Neuron (in vitro differentiated cells): Measurements from ENCODE around the gene GNG8.

Experiments used
- H2AFZ ChIP-seq: one replicate; pipeline ENCODE4 v1.6.1; 2013; ENCODE audit warnings: low read depth, mild to moderate bottlenecking, inconsistent platforms, low read length, moderate library complexity
- H3K27me3 ChIP-seq: one replicate; pipeline ENCODE4 v1.6.1; 2013; ENCODE audit warnings: low read length; ENCODE audit not compliant: insufficient read depth
- H3K36me3 ChIP-seq: one replicate; pipeline ENCODE4 v1.6.1; 2013; ENCODE audit warnings: low read length; ENCODE audit not compliant: insufficient read depth
- H3K4me1 ChIP-seq: one replicate; pipeline ENCODE4 v1.6.1; 2013; ENCODE audit warnings: low read length; ENCODE audit not compliant: insufficient read depth
- H3K4me3 ChIP-seq: 2 replicates; pipeline ENCODE4 v1.5.1; 2013; ENCODE audit warnings: mild to moderate bottlenecking, low read length, moderate library complexity
- H3K9me3 ChIP-seq: one replicate; pipeline ENCODE4 v1.6.1; 2013; ENCODE audit warnings: low read length

Gene GNG8

DNA sequence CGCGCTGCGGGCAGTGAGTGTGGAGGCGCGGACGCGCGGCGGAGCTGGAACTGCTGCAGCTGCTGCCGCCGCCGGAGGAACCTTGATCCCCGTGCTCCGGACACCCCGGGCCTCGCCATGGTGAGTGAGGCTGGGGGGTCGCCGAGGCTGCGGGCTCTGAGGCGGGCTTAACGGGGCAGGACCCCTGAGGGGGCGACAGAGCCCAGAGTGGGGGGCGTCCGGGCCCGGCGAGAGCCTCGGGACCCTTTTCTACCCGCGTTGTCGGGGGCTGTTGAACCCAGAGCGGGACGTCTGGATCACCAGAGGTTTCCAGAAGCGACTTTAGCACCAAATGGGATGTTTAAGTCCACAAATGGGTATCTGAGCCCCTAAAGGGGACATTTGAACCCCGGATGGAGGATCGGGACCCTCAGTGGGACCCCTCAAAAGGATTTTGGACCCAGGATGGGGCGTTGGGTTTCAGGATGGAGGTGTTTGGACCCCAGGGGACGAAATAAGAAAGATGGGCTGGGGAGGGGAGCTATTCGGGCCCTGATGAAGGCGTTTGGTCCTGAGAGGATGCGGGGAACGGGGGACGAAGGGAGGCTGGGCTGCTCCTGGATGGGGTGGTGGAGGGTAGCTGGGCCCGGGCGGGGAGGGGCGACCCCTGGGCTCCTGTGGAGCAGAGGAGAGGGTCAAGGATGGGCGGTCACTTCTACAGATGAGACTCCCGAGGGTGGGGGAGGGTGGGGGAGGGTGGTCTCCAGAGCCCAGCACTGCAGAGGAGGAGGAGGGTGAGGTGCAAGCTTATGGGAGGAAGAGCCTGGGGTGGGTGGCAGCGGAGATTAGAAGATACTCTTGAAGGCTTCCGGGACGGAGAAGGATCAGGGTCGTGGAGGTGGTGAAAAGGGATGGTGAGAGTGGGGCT is 34.4 kb downstream of the GNG8 start, which contains the start of gene CALM3:
Gene CALM3 (plus strand): TSS at position 13 of the 907 bp plus-strand sequence. CDS start 105 bp downstream, at position 118.
- peak within 1 kb of the TSS; percentile 82 for H2AFZ ChIP-seq
- no peaks in the 10 kb centered on the region for H3K27me3 ChIP-seq
- H3K4me1 ChIP-seq: peaks cover 18% of the 10 kb centered on the region
- H3K4me3 ChIP-seq: peak within 1 kb of the TSS; percentile 99
- peaks cover 5% of the 10 kb centered on the region for H3K9me3 ChIP-seq
- peaks cover 14% of the 10 kb centered on the region for H3K36me3 ChIP-seq

DNA sequence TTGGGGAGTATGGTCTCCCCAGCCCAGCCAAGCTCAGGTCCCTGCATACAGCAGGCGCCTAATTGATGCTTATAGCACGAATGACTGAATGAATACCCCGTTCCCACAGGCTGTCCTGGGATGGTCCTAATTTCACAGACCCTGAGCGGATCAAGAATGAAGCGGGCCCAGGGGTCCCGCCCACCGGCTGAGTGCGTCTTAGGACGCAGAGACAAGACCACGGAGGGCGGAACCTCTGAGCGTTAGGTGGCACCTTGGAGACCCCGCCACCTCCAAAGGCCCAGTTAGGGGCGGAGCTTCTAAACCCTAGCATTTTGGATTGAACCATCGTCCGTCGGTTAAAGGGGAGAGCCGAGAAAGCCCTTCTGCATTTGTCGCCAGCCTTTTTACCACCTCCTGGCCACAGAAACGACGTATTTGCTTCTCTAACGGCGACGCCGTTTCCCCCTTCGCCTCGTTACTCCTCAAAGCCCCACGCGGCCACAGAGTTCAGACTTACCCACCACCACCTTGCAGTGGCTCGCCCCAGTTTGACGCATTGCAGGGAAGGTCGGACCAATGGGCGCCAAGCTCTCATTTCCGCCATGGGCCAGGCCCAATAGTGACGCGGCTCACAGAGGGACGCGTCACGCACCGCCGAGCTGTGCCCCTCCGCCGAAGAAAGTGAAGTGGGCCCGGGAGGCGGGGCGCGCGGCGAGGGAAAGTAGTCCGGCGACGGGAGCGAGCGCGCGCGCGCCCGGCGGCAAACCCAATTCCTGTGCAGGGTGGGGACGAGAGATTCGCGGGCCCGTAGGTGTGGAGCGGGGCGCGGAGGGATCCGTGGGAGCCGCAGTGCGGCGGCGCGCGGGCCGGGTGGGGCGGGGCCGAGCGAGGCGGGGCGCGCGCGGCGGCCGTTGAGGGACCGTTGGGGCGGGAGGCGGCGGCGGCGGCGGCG is 35.4 kb downstream of the GNG8 start:
- peaks cover 18% of the 10 kb centered on the region for H3K4me1 ChIP-seq
- peaks cover 5% of the 10 kb centered on the region for H3K36me3 ChIP-seq
- peaks cover 5% of the 10 kb centered on the region for H3K9me3 ChIP-seq
- no peaks in the 10 kb centered on the region for H3K27me3 ChIP-seq
- peak overlapping the region; percentile 99 for H3K4me3 ChIP-seq
- peak overlapping the region; percentile 57 for H2AFZ ChIP-seq

DNA sequence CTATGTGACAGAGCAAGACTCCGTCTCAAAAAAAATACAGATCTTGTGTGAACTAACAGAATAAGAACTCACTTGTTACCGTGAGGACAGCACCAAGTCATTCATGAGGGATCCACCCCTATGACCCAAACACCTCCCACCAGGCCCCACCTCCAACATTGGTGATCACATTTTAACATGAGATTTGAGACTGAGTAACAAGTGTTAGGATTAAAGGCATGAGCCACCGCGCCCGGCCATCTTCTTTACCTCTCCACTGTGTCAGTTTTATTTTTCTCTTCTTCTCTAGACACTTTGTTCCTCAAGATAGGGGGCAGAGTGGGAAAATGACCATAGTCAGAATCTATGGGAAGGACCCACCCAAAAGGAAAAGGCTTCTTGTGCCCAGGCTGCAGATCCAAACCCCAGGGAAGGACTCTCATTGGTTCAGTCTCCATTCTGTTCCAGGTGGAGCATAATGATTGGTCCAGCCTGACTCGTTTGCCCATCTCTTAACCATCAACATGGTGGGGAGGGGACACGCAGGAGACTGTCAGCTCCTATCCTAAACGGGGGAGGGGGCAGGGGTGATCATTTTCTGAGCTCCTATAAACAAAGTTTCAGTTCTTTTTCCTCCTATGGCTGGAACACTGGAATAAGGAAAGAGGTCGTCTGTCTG is 36.2 kb downstream of the GNG8 start:
- peaks cover 5% of the 10 kb centered on the region for H3K9me3 ChIP-seq
- no peaks in the 10 kb centered on the region for H3K36me3 ChIP-seq
- no peaks in the 10 kb centered on the region for H3K27me3 ChIP-seq
- peak overlapping the region; percentile 57 for H2AFZ ChIP-seq
- peak overlapping the region; percentile 99 for H3K4me3 ChIP-seq
- H3K4me1 ChIP-seq: peaks cover 18% of the 10 kb centered on the region

GRCh38 chr19:46598372-46598917 is 37.6 kb downstream of the GNG8 start:
- no peak overlapping the region for H2AFZ ChIP-seq
- no peak overlapping the region for H3K4me3 ChIP-seq
- peaks cover 5% of the 10 kb centered on the region for H3K9me3 ChIP-seq
- peaks cover 10% of the 10 kb centered on the region for H3K4me1 ChIP-seq
- no peaks in the 10 kb centered on the region for H3K27me3 ChIP-seq
- H3K36me3 ChIP-seq: no peaks in the 10 kb centered on the region

- no peak overlapping the region for H2AFZ ChIP-seq
- peaks cover 5% of the 10 kb centered on the region for H3K9me3 ChIP-seq
- no peaks in the 10 kb centered on the region for H3K36me3 ChIP-seq
- no peak overlapping the region for H3K4me3 ChIP-seq
- H3K27me3 ChIP-seq: no peaks in the 10 kb centered on the region
- H3K4me1 ChIP-seq: no peaks in the 10 kb centered on the region
Measured at GRCh38 chr19:46596008-46596407, 40.0 kb downstream of the GNG8 start.

GRCh38 chr19:46591870-46592269 is 44.1 kb downstream of the GNG8 start:
- Histone ChIP-seq H3K36me3 (no peaks in the 10 kb centered on the region), H3K27me3 (no peaks in the 10 kb centered on the region), H3K4me3 (no peak overlapping the region), H2AFZ (no peak overlapping the region), H3K9me3 (no peaks in the 10 kb centered on the region), H3K4me1 (no peaks in the 10 kb centered on the region)

DNA sequence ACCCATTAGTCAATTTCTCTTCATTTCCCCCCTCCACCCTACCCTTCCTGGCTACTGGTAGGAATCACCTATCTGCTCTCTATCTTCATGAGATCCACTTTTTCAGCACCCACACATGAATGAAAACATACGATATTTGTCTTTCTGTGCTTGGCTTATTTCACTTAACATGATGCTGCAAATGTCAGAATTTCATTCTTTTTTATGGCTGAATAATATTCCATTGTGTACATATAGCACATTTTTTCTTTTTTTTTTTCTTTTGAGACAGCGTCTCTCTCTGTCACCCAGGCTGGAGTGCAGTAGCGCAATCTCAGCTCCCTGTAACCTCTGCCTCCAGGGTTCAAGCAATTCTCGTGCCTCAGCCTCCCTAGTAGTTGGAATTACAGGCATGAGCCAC is 44.7 kb downstream of the GNG8 start:
- H3K4me3 ChIP-seq: no peak overlapping the region
- H3K36me3 ChIP-seq: no peaks in the 10 kb centered on the region
- H3K4me1 ChIP-seq: no peaks in the 10 kb centered on the region
- no peak overlapping the region for H2AFZ ChIP-seq
- H3K27me3 ChIP-seq: no peaks in the 10 kb centered on the region
- no peaks in the 10 kb centered on the region for H3K9me3 ChIP-seq

DNA sequence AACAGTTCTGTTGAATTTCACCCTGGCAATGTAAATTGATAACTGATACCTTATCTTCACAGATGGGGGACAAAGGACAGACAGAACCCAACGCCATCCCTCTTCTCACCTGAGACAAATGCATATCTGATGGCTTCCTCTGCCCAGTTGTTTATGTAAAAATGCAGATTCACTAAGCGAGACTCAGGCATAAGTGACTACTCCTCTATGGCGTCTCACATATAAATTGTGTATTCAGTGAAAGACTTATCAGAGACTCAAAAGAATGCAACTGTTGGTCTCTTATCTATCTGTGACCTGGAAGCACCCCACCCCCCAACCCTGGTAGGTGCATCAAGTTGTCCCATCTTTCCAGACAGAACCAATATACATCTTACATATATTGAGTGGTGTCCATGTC is 48.1 kb downstream of the GNG8 start:
- no peak overlapping the region for H2AFZ ChIP-seq
- H3K36me3 ChIP-seq: no peaks in the 10 kb centered on the region
- H3K27me3 ChIP-seq: no peaks in the 10 kb centered on the region
- H3K9me3 ChIP-seq: no peaks in the 10 kb centered on the region
- H3K4me1 ChIP-seq: no peaks in the 10 kb centered on the region
- H3K4me3 ChIP-seq: no peak overlapping the region

DNA sequence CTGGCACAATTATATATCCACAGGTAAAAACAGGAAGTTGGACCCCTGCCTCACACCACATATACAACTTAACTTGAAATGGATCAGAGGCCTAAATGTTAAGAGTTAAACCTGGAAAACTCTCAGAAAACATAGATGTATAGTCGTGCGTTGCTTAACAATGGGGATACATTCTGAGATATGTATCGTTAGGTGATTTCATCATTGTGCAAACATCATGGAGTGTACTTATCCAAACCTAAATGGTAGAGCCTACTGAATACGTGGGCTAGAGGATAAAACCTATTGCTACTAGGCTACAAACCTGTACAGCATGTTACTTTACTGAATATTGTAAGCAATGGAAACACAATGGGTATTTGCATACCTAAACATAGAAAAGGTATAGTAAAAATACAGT is 49.7 kb downstream of the GNG8 start:
- Histone ChIP-seq H3K9me3 (no peaks in the 10 kb centered on the region), H3K4me1 (no peaks in the 10 kb centered on the region), H3K27me3 (no peaks in the 10 kb centered on the region), H2AFZ (no peak overlapping the region), H3K4me3 (no peak overlapping the region), H3K36me3 (no peaks in the 10 kb centered on the region)

DNA sequence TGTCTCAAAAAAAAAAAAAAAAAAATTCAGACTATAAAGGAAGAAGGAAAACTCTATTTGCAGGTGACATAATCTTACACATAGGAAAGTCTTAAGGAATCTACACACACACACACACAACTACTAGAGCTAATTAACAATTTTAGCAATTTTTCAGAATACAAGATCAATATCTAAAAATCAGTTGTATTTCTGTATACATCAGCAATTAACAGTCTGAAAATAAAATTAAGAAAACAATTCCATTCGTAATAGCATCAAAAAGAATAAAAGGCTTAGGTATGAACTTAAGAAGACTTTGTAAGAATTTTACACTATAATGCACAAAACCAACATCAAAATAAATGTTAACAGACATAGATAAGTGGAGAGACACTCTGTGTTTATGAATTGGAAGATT is 50.5 kb downstream of the GNG8 start:
- Histone ChIP-seq H3K4me1 (no peaks in the 10 kb centered on the region), H3K27me3 (no peaks in the 10 kb centered on the region)

More for the DNA sequence above, 50.5 kb downstream of the GNG8 start:
- Histone ChIP-seq H3K9me3 (no peaks in the 10 kb centered on the region), H3K36me3 (no peaks in the 10 kb centered on the region), H3K4me3 (no peak overlapping the region), H2AFZ (no peak overlapping the region)
